K562 (cell line): Measurements from ENCODE around the gene HOMEZ. TPM values are rescaled to one million over a fixed set of nuclear protein-coding genes. Genes with fewer than 3 reads are reported as not detected.

Experiments
- ATF1 ChIP-seq, 2 experiments: fragments of 450-650 bp in 1 of 2; IDR thresholded peaks; 2 replicates each; pipeline ENCODE4 v1.6.1; 2016; ENCODE audit warnings: missing compliant biosample characterization in 1 of 2, missing genetic modification characterization in 1 of 2
- BHLHE40 ChIP-seq: IDR thresholded peaks from 2 replicates; pipeline ENCODE4 v1.6.1; 2011; ENCODE audit warnings: low read length, improper control_type of control experiment
- CBX1 ChIP-seq: sonication (generic); IDR thresholded peaks from 2 replicates; pipeline ENCODE4 v1.6.1; 2016; ENCODE audit warnings: antibody characterized with exemption, low read depth, mild to moderate bottlenecking
- CEBPB ChIP-seq: fragments of 450-650 bp; IDR thresholded peaks from 2 replicates; pipeline ENCODE4 v1.6.1; 2016; ENCODE audit warnings: missing genetic modification characterization, missing compliant biosample characterization
- FUS ChIP-seq: fragments of 200-400 bp; formaldehyde crosslinking; optimal IDR thresholded peaks from 2 replicates; pipeline ENCODE3; 2017; ENCODE audit warnings: low read depth, low read length
- GABPA ChIP-seq: fragments of 200-800 bp; sonication (Bioruptor generic); conservative IDR thresholded peaks from 2 replicates; pipeline ENCODE4 v1.6.1; 2016; ENCODE audit warnings: low read depth, missing genetic modification characterization, missing compliant biosample characterization
- GATAD2B ChIP-seq: fragments of 450-650 bp; IDR thresholded peaks from 2 replicates; pipeline ENCODE4 v1.6.1; 2017; ENCODE audit warnings: mild to moderate bottlenecking, borderline replicate concordance
- HMG20A ChIP-seq: fragments of 450-650 bp; formaldehyde crosslinking; conservative IDR thresholded peaks from 2 replicates; pipeline ENCODE4 v1.4.0; 2020; ENCODE audit warnings: mild to moderate bottlenecking, mixed read lengths
- KAT7 ChIP-seq: sonication (generic); formaldehyde crosslinking; IDR thresholded peaks from 2 replicates; pipeline ENCODE4 v1.8.0; 2022; ENCODE audit warnings: missing genetic modification reagents, mild to moderate bottlenecking, borderline replicate concordance
- MYNN ChIP-seq, 2 experiments: sonication (generic); formaldehyde crosslinking in 1 of 2; IDR thresholded peaks; 2 replicates each; pipeline versions ENCODE4 v1.5.0 to v1.6.1; 2016 to 2020; ENCODE audit warnings: antibody characterized with exemption in 1 of 2, missing genetic modification reagents in 1 of 2
- POLR3A ChIP-seq: IDR thresholded peaks from 2 replicates; pipeline ENCODE4 v1.6.1; 2011; ENCODE audit warnings: borderline replicate concordance, mild to moderate bottlenecking, moderate library complexity; ENCODE audit not compliant: insufficient read length, insufficient read depth; ENCODE audit errors: extremely low read depth
- POU5F1 ChIP-seq: fragments of 150-350 bp; IDR thresholded peaks from 2 replicates; pipeline ENCODE4 v1.6.1; 2014; ENCODE audit warnings: borderline replicate concordance, low read length, low read depth, mild to moderate bottlenecking; ENCODE audit not compliant: partially characterized antibody
- RAD21 ChIP-seq, 2 experiments: fragments of 250-450 bp in 1 of 2; fragments of 450-650 bp in 1 of 2; sonication (Bioruptor Pico) in 1 of 2; formaldehyde crosslinking in 1 of 2; IDR thresholded peaks in 1 of 2; conservative IDR thresholded peaks in 1 of 2; 2 replicates each; pipeline versions ENCODE4 v1.4.0 to v1.8.0; 2020 to 2022; ENCODE audit warnings: mild to moderate bottlenecking in 2 of 2, moderate library complexity in 1 of 2
- SAP30 ChIP-seq: fragments of 200-600 bp; sonication (generic); IDR thresholded peaks from 2 replicates; pipeline ENCODE4 v1.6.1; 2012; ENCODE audit warnings: borderline replicate concordance, low read depth, mild to moderate bottlenecking, moderate library complexity, low read length, control low read depth, inconsistent platforms; ENCODE audit not compliant: insufficient read depth, poor library complexity, severe bottlenecking
- TCF3 ChIP-seq: sonication (generic); formaldehyde crosslinking; IDR thresholded peaks from 2 replicates; pipeline ENCODE4 v1.4.0; 2020; ENCODE audit warnings: mild to moderate bottlenecking, missing genetic modification reagents
- ZBTB7A ChIP-seq: IDR thresholded peaks from 2 replicates; pipeline ENCODE4 v1.6.1; 2011; ENCODE audit warnings: low read depth, mild to moderate bottlenecking, low read length, moderate library complexity, borderline replicate concordance; ENCODE audit not compliant: control insufficient read depth
- ZHX1 ChIP-seq: fragments of 150-350 bp; conservative IDR thresholded peaks from 2 replicates; pipeline ENCODE4 v1.6.1; 2014; ENCODE audit warnings: low read length
- ZNF212 ChIP-seq: fragments of 450-650 bp; formaldehyde crosslinking; IDR thresholded peaks from 2 replicates; pipeline ENCODE4 v1.4.0; 2020; ENCODE audit warnings: mild to moderate bottlenecking
- ZNF668 ChIP-seq: fragments of 250-450 bp; sonication (Bioruptor Pico); IDR thresholded peaks from 2 replicates; pipeline ENCODE4 v1.8.0; 2022; ENCODE audit warnings: mild to moderate bottlenecking, inconsistent platforms
- ZZZ3 ChIP-seq: fragments of 450-650 bp; IDR thresholded peaks from 2 replicates; pipeline ENCODE4 v1.6.1; 2016; ENCODE audit warnings: antibody characterized with exemption, mild to moderate bottlenecking, moderate library complexity
- polyA plus RNA-seq, 8 experiments: library from polyadenylated mRNA; depleted of rRNA in 4 of 8; stranded (reverse) in 5 of 8; unstranded in 3 of 8; fragments of >200 nt; fragmentation: Nextera tagmentation in 2 of 8; fragmentation: Illumina TruSeq in 1 of 8; extraction: Ambion mirVana in 2 of 8; extraction: Trizol in 1 of 8; gene quantifications; 2 replicates each; pipeline versions ENCODE4 v1.2.1 to v1.2.3, GENCODE V29; 2011 to 2014; ENCODE audit warnings: inconsistent platforms in 1 of 8, missing spikeins in 1 of 8
- total RNA-seq, 7 experiments: library from RNA; depleted of rRNA in 6 of 7; stranded (reverse); fragments of >200 nt in 6 of 7; fragmentation: Illumina TruSeq in 2 of 7; extraction: Trizol in 2 of 7; gene quantifications; 2 replicates each; pipeline versions ENCODE4 v1.2.1 to v1.2.3, GENCODE V29; 2011 to 2021; ENCODE audit warnings: low replicate concordance in 1 of 7
- TF ChIP-seq, protein P1 (sequence below), 3 experiments: IDR thresholded peaks in 2 of 3; conservative IDR thresholded peaks in 1 of 3; 2 replicates each; pipeline ENCODE4 v1.5.1; 2011 to 2012; ENCODE audit warnings: low read length in 3 of 3, mild to moderate bottlenecking in 3 of 3, control low read depth in 2 of 3, improper control_type of control experiment in 1 of 3, inconsistent platforms in 1 of 3, low read depth in 1 of 3, mixed read lengths in 1 of 3, moderate library complexity in 1 of 3; ENCODE audit not compliant: insufficient read depth in 2 of 3

Gene HOMEZ
- total and polyA plus RNA-seq, 9 of the 15 experiments (the other 6 are each of a cell fraction or from before 2014, with no cell fraction given) = 3.0 to 30.2 (median 16.9) TPM

DNA sequence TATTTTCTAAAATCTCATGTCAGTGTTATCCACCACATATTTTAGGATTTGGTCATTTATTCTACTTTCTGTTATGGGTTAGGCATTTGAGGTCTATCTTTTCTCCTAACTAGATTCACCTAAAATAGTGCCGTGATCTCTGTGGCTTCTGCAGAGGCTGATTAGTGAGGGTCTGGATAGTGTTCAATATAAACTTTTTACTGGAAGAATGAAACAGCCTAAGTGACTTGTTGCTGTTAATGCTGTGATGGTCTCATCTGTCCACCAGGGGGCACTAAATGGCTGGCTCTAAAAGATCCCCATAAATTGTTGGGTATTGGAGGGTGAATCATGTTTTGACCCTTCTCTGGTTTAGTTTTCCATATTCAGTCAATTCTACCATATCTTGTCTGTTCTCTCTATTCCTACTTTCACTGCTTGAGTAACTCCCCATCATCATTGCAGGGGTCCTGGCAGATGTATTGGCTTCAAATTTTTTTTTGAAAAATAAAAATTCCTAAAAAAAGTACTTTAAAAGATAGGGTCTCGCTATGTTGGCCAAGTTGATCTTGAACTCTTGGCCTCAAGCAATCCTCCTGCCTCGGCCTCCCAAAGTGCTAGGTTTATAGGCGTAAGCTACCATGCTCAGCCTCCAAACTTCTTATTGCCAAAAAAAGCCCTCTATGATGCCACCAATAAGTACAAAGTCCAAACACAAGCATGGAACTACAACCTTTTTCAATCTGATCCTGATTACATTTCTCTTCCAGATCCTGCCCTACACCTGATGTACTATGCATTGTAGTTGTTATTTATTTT lies 42.2 kb upstream of the HOMEZ start (continued):
- TF ChIP-seq POU5F1 = no peak
- no peak for TF ChIP-seq KAT7 (CRISPR knock-in tag)
- TF ChIP-seq CEBPB (tag) = no peak
- no peak for TF ChIP-seq GATAD2B
- no peak for TF ChIP-seq ZNF668 (CRISPR knock-in tag)
- no peak for TF ChIP-seq HMG20A
- TF ChIP-seq CBX1 = no peak
- TF ChIP-seq RAD21 (CRISPR knock-in tag; conservative IDR thresholded peaks at IDR 0.05 in 1 of 2, IDR thresholded peaks at IDR 0.05 in 1 of 2) = peak; percentile 91 to 95
- TF ChIP-seq SAP30 = no peak
- TF ChIP-seq, protein P1, sequence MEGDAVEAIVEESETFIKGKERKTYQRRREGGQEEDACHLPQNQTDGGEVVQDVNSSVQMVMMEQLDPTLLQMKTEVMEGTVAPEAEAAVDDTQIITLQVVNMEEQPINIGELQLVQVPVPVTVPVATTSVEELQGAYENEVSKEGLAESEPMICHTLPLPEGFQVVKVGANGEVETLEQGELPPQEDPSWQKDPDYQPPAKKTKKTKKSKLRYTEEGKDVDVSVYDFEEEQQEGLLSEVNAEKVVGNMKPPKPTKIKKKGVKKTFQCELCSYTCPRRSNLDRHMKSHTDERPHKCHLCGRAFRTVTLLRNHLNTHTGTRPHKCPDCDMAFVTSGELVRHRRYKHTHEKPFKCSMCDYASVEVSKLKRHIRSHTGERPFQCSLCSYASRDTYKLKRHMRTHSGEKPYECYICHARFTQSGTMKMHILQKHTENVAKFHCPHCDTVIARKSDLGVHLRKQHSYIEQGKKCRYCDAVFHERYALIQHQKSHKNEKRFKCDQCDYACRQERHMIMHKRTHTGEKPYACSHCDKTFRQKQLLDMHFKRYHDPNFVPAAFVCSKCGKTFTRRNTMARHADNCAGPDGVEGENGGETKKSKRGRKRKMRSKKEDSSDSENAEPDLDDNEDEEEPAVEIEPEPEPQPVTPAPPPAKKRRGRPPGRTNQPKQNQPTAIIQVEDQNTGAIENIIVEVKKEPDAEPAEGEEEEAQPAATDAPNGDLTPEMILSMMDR (IDR thresholded peaks at IDR 0.05 in 2 of 3, conservative IDR thresholded peaks at IDR 0.05 in 1 of 3; ENCODE audit: insufficient read depth in 2 of 3, low read depth in 1 of 3, low read length in 3 of 3) = peak; percentile 81 to 94 (median 82)
- no peak for TF ChIP-seq MYNN (IDR thresholded peaks at IDR 0.05)
- TF ChIP-seq MYNN (CRISPR knock-in tag; IDR thresholded peaks at IDR 0.05) = no peak
- no peak for TF ChIP-seq BHLHE40
- no peak for TF ChIP-seq ATF1 (CRISPR knock-in tag; IDR thresholded peaks at IDR 0.05)
- TF ChIP-seq ATF1 (tag; IDR thresholded peaks at IDR 0.05) = no peak
- TF ChIP-seq TCF3 (CRISPR knock-in tag) = no peak
- no peak for TF ChIP-seq GABPA (tag)
- TF ChIP-seq POLR3A = no peak
- no peak for TF ChIP-seq ZBTB7A
- no peak for TF ChIP-seq FUS
- TF ChIP-seq ZHX1 = no peak
- TF ChIP-seq ZZZ3 = no peak
- no peak for TF ChIP-seq ZNF212 (CRISPR knock-in tag)
